ENCODE data around the gene ZMYND8.
"Not testable (repeated sequence)": the region's sequence is repeated elsewhere in the genome, so short reads cannot be mapped to it uniquely, and the experiment has no call there.

The ZMYND8 gene

GRCh38 chr20:47246061-47246777 lies 110.3 kb downstream of the ZMYND8 start:
- no peak for DNase-seq (ENCODE audit: low read depth)

DNA sequence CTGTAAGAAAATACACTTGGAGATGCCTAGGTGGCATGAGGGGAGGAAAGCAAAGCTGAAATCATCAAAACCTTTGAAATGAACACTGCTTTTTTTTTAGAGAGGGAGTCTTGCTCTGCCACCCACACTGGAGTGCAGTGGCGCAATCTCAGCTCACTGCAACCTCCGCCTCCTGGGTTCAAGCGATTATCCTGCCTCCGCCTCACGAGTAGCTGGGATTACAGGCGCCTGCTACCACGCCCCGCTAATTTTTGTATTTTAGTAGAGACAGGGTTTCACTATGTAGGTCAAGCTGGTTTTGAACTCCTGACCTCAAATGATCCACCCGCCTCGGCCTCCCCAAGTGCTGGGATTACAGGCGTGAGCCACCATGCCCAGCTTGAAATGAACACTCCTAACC lies 111.3 kb downstream of the ZMYND8 start:
- not testable (repeated sequence) for DNase-seq (ENCODE audit: low read depth)

DNA sequence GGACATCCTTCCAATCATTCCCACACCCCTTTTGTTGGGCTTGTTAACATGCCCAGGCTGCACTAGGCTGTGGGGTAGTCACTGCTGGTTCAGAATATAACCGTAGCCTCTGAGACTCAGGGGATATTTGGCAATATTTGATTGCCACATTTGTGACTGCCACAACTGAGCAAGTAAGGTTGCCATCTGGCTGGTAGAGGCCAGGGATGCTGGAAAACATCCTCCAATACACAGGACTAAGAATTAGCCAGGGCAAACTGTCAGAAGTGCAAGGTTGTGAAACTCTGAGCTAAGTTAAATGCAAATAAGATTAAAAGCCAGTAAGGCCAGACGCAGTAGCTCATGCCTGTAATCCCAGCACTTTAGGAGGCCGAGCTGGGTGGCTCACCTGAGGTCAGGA lies 112.0 kb downstream of the ZMYND8 start:
- no peak for DNase-seq (ENCODE audit: low read depth)

- no peak for DNase-seq (ENCODE audit: low read depth)
Observed at GRCh38 chr20:47243532-47244305, 112.8 kb downstream of the ZMYND8 start.

DNA sequence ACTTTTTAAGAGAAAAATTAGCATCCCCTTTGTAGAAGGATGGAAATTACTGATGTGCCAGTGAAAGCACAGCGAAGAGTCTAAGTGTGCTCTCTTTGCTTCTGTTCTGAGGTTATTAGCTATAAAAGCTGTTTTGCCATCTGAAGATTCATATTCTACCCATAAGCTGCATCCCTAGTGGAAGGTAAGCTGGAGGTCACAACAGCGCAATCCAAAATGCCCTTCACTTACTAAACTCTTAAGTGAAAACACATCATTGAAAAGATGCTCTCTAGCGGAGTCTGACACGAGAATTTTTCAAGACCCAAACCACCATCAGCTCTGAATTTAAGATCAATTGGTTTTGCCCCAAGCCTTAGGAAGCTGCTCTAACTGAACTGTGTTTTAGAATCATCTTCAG lies 113.5 kb downstream of the ZMYND8 start:
- no peak for DNase-seq (ENCODE audit: low read depth)

GRCh38 chr20:47241345-47241781 lies 115.1 kb downstream of the ZMYND8 start:
- no peak for DNase-seq (ENCODE audit: low read depth)

GRCh38 chr20:47240096-47240495 lies 116.4 kb downstream of the ZMYND8 start:
- DNase-seq (ENCODE audit: low read depth), result not testable (repeated sequence)

DNA sequence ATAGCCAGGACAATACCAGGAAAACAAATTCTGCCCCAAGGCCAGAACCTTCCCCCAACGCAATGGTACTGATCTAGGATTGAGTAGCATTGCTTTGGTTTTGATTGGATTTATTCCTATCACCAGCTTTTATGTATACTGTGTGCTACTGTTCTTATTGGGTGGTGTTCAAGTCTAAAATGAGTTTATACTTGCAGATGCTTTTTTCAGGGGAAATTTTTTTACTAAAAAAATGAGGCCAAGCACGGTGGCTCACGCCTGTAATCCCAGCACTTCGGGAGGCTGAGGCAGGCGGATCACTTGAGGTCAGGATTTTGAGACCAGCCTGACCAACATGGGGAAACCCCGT lies 116.8 kb downstream of the ZMYND8 start:
- no peak for DNase-seq (ENCODE audit: low read depth)

DNA sequence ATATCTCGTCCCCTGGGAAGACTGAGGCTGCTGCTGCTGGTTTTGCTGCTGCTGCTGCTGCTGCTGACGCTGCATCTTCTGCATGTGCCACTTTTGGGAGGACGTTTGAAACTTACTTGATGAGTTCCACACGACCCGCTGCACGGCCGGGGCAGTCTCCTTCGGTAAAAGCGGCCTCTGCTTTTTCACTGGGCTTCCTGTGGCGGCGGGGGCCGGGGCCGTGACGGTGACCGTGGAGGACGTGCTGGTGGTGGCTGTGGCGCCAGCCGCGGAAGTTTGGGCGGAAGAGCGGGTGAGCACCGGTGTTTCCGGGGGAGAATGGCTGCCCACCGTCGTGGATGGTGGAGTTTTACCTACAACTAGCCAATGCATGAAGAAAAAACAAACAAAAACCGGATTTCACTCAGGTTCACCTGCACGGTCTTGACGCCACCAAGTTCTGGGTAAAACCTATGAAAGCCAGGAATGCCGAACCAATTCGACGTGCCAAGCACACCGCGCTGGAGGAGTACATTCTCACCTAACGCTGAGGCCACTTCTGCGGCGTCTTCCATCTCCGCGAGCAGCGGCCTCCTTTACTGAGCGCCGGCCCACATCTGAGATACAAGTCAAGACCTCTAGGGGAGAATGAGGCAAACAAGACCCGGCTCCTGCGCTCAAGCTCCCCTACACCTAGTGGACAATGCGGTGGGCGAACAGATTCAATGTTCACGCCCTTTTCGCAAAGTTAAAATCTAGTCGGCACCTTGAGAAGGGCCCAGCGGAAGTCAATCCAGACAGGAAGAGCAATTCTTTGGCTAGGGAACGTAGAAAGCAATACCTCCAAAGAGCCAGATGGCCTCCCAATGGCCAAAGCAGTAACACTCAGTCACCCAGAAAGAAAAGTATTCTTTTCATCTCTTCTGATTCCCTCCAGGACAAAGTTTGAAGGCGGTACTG lies 117.5 kb downstream of the ZMYND8 start:
- no peak for DNase-seq (ENCODE audit: low read depth)

DNA sequence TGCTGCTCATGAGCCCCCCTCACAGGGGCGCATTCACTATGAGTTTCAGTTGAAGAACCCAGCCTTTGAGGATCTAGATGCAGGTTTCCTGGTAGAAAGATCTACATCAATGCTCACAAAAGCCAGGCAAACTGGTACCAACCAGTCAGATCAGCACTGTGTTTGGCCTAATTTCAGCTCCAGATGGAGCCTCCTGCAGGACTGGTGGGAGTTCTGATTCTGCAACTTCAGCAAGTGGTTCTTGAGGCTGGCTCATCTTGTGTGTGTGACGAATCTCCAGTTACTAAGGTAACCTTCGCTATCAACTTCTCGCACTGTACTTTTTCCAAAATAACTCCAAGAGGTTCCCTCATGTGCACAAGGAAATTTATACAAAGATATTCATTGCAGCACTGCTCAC lies 118.8 kb downstream of the ZMYND8 start:
- no peak for DNase-seq (ENCODE audit: low read depth)

DNA sequence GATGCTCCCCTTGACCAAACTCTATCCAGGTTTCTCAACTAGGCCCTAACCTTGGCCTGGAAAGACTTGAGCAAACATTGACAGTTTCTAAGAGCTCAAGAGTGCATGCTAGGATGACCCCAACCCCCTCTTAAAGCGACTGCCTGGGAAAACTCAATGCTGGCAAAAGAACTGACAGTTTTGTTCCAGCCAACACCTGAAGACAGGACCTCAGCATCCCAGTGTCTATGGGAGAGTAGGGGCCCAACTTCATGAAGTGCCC lies 119.9 kb downstream of the ZMYND8 start:
- DNase-seq (ENCODE audit: low read depth), result no peak

- no peak for DNase-seq (ENCODE audit: low read depth)
Observed at GRCh38 chr20:47235853-47236638, 120.5 kb downstream of the ZMYND8 start.

- no peak for DNase-seq (ENCODE audit: low read depth)
Observed at GRCh38 chr20:47235111-47235510, 121.4 kb downstream of the ZMYND8 start.

- no peak for DNase-seq (ENCODE audit: low read depth)
Observed at GRCh38 chr20:47233333-47234188, 122.9 kb downstream of the ZMYND8 start.

DNA sequence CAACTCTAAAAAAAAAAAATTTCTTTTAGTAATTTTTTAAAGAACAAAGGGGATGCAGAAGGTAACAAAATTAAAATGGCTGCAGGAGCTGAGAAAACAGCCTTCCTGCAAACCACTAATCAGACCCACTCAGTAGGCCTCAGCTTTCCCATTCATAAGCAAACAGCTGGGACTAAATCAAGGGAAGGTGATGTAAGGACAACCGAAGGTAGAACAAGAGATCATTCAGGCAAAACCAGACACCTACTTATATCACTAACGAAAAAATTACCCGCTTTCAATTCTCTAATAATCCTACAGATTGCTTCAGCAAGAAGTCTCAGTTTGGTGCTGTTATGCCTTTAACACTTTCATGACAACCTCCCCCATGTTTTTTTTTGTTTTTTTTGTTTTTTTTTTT lies 124.0 kb downstream of the ZMYND8 start:
- DNase-seq (ENCODE audit: low read depth), result no peak

DNA sequence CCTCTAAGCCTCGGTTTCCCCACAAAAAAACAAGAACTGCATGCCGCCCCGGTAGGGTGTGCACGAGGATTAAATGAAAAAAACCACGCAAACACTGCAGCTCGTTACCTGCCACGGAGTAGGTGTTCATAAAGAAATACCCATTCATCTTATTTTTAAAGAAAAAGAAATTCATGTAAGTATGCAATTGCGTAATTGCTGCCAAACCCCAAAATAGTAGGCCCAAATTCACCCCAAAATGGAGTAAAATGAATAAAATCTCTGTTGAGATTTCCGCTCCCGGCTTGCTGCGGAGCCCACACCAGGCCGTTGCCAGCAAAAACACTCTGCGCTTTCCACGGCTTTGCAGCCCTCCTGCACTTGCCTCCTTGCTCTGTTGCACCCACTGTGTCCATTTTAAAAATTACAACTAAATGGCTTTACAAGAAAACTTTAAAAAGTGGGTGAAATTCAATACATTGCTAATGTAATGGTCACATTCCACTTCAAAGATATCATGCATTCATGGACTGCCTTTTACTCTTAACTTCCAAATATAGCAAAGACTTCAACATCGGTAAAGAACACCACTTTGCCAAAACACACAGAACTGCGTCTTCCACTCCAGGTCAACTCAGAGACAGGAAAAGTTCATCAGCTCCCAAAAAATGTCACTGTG lies 125.0 kb downstream of the ZMYND8 start:
- no peak for DNase-seq (ENCODE audit: low read depth)

DNA sequence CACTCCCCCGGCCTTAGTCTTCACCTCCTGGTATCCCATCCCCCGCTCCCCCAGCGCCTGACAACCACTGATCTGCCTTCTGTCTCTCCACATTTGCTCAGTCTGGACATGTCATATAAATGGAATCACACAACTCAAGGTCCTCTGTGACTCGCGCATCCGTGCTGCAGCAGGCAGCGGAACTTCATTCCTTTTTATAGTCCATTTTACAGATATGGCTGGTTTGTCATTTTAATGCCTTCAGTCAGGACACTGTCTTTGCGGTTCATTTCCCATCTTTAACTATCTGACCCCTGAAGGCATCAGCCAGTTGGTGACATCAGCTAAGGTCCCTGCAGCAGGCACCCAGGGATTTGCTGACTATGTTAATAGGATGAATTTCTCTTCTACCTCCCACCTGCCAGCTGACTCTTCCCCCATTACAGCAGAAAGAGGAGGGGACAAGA lies 125.7 kb downstream of the ZMYND8 start:
- no peak for DNase-seq (ENCODE audit: low read depth)

DNA sequence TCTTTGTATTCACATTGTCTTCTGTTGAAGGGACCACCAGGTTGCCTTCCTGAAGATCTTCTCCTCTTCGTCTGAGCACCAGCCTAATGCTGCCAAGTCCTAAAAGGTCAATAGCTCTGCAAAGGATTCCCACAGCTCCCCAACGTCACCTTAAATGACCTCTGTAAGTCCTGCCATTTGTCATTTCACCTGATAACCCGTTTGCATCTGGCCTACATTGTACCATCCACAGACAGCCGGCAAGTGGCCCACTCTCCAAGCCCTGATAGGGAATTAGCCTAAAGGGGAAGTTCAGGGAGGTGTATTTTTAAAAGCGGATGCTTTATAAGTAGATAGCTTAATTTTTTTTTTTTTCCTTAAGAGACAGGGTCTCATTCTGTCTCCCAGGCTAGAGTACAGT lies 127.8 kb downstream of the ZMYND8 start:
- DNase-seq (ENCODE audit: low read depth), result no peak

DNA sequence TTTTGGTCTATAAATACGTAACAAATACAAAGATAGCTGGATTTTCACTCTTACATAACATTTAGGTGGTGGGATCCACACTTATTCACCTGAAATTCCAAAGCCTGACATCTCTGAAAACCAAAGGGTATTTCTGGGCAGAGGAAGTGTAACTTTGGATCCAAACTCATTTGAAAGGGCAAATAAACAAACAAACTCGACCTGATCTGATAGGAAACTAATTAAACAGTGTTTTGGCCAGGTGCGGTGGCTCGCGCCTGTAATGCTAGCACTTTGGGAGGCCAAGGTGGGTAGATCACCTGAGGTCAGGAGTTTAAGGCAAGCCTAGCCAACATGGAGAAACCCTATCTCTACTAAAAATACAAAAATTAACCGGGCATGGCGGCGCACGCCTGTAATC lies 128.9 kb downstream of the ZMYND8 start:
- no peak for DNase-seq (ENCODE audit: low read depth)

DNA sequence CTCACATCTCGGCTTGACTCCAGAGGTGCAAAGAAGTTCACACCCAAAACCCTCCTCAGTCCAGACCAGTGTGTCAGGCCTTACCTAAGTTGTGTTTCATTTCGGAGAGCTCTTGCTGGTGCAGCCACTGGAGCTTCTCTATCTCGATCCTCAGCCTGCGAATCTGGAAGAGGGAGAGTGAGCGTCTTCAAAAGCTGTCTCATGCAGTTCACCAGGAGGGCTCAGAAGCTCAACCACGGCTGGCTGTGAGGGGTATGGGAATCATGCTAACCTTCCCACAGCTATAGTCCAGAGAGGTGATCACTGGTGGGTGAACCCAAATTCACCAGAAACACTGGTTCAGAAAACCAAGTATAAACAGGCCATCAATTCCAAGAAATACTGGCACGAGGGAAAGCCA lies 129.4 kb downstream of the ZMYND8 start:
- DNase-seq (ENCODE audit: low read depth), result no peak

DNA sequence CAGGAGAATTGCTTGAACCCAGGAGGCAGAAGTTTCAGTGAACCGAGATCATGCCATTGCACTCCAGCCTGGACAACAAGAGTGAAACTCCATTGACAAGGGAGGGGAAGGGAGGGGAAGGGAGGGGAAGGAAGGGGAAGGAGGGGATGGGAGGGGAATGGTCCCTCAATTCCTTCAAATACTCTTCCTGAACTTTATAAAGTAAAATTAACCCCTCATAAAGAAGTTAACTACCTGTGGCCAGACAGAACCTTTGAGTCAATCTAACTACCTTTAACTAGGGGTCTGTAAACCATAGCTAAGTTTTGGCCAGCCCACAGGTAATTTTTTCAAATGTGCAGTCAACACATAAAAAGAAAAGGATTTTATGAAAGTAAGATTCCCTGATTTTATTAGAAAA lies 131.0 kb downstream of the ZMYND8 start:
- DNase-seq (ENCODE audit: low read depth), result no peak
